GM19238 (cell line): ENCODE measurements around the gene SELENOI.
"Not testable (repeated sequence)": the region's sequence is repeated elsewhere in the genome, so short reads cannot be mapped to it uniquely, and the experiment has no call there.

Experiments
- DNase-seq: peaks from one replicate; pipeline ENCODE4 v3.0.0; 2011; ENCODE audit warnings: low spot score; ENCODE audit not compliant: insufficient read length

SELENOI gene

GRCh38 chr2:26356771-26357170, 10.8 kb downstream of the SELENOI start:
- no peak for DNase-seq

DNA sequence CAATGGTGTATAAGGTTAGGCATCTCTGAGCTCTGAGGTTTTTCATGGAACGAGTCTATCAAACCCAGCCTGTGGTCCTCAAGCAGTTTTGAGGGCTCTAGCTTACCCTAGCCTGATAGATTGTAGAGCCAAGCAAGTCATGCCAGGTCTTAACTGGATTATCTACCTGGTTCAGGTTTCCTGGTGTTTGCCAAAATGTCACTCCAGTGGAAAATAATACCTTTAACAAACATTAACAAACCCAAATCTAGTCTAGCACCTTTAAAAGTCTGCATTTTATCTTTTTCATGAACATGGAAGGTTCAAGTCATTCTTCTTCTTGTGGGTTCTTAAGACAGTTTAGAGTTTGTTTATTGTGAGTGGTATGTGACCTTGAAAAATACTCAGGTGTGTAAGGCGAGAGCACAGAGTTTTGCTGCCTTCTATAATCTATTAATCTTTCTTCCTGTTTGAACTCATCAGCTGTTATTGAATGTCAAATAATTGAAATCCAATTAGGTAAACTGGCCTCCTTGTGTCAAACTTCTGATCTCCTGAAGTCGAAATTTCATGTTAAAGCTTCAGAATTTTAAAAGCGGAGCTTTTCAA, 14.0 kb downstream of the SELENOI start:
- DNase-seq = no peak

DNA sequence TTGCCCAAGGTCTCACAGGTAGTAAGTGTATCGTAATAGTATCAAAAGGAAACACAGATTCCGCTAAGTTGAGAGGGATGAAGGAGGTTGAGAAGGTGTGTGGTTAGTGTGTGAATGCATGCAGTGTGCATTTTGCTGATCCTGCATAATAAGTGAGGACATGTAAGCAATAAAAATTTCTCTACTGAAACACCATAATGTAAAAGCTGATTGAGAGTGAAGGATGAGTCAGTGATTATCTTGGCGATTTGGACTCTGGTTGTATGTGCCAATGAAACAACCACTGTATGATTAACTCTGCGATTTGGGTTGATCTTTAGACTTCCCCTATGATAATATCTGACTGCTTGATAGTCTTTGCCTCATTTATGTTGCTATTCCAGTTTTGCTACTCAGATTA, 17.4 kb downstream of the SELENOI start:
- no peak for DNase-seq

GRCh38 chr2:26363958-26364357, 18.0 kb downstream of the SELENOI start:
- DNase-seq = no peak

GRCh38 chr2:26364669-26365068, 18.7 kb downstream of the SELENOI start:
- DNase-seq = no peak

DNA sequence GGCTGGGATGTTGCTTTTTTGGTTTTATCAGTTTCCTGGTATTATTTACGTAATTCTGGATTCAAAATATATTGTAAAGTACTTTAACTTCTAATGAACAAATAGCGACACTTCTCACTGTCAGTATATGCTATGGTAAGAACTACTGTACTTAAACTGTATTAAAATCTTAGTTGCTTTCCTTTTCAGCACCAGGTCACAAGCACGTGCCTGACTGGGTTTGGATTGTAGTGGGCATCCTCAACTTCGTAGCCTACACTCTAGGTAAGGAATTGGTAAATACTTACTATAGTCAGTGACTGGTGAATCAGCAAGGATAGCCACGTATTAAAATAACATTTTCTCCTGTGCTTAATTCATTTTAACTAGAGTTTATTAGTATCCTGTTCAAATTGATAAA, 21.0 kb downstream of the SELENOI start:
- DNase-seq = no peak

GRCh38 chr2:26369664-26370063, 23.7 kb downstream of the SELENOI start:
- DNase-seq = not testable (repeated sequence)

GRCh38 chr2:26370909-26371308, 25.0 kb downstream of the SELENOI start:
- not testable (repeated sequence) for DNase-seq

GRCh38 chr2:26376799-26377198, 30.9 kb downstream of the SELENOI start:
- DNase-seq = no peak

- DNase-seq = no peak
Observed at GRCh38 chr2:26380281-26380680, 34.3 kb downstream of the SELENOI start.

GRCh38 chr2:26382564-26382963, 36.6 kb downstream of the SELENOI start:
- no peak for DNase-seq

GRCh38 chr2:26384183-26384582, 38.2 kb downstream of the SELENOI start:
- no peak for DNase-seq

DNA sequence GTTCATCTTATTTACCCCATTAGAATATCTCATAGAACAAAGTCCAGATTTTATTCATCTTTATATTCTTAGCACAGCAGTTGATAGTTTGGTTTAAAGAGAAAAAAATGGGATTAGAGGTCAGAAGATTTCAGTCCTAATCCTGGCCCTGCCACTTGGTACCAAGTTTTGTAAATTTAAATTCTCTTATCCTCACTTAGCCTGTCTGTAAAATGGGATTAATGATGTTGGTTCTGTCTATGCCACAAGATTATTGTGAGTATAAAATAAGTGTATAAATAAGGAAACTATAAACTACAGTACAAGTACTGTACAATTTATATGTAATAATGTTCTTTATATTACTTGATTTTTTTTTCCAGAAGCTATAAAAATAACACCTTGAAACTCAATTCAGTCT, 38.7 kb downstream of the SELENOI start:
- DNase-seq = no peak

DNA sequence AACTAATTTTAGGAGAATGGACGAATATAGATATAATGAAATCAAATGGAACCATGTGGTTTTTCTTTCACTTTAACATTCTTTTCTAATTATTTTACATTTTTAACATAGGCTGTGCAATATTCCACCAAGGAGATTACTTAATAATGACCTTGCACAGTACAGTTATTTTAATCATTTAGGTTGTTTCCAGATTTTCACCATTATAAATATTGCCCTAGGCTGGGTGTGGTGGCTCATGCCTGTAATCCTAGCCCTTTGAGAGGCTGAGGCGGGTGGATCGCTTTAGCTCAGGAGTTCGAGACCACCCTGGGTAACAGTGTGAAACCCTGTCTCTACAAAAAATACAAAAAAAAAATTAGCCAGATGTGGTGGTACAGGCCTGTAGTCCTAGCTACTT, 41.2 kb downstream of the SELENOI start:
- no peak for DNase-seq

DNA sequence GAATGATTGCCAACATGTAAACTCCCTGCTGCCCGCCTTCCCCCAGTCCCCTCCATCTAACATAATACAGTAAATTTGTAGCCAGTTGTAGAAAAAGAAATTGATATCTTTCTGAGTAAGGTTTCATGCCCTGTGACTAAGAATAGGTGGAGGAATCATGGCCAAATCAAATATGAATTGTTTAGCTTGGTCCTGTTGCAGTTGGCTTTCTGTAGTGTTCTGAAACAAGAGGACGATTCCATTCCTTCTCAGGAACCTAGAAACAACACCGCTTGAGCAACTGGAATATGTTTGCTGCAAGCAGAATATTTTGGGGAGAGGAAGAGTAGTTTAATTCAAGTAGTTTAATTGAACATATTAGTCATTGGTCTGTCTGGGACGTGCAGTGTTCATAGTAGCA, 48.8 kb downstream of the SELENOI start:
- DNase-seq = no peak

- DNase-seq = no peak
Observed at GRCh38 chr2:26395394-26395793, 49.5 kb downstream of the SELENOI start.

GRCh38 chr2:26396734-26397298, 50.9 kb downstream of the SELENOI start:
- DNase-seq = no peak

- DNase-seq = no peak
Observed at GRCh38 chr2:26399771-26400376, 53.9 kb downstream of the SELENOI start.

DNA sequence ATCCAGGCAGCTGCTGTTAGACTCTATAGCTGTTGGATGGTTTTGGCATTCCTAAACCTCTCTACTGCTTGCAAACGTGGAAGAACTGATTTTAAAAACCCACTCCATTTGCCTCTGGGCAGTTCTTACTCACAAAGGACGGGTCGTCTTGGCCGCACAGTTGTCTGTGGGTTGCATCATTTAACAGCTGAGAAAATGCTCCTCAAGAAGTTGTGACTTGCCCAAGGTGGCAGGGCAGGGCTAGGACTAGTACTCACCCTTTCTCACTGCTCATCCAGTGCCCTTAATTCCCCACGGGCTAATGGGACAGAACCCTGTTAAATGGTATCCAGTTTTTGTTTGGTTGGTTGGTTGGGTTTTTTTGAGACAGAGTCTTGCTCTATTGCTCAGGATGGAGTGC, 54.8 kb downstream of the SELENOI start:
- no peak for DNase-seq

DNA sequence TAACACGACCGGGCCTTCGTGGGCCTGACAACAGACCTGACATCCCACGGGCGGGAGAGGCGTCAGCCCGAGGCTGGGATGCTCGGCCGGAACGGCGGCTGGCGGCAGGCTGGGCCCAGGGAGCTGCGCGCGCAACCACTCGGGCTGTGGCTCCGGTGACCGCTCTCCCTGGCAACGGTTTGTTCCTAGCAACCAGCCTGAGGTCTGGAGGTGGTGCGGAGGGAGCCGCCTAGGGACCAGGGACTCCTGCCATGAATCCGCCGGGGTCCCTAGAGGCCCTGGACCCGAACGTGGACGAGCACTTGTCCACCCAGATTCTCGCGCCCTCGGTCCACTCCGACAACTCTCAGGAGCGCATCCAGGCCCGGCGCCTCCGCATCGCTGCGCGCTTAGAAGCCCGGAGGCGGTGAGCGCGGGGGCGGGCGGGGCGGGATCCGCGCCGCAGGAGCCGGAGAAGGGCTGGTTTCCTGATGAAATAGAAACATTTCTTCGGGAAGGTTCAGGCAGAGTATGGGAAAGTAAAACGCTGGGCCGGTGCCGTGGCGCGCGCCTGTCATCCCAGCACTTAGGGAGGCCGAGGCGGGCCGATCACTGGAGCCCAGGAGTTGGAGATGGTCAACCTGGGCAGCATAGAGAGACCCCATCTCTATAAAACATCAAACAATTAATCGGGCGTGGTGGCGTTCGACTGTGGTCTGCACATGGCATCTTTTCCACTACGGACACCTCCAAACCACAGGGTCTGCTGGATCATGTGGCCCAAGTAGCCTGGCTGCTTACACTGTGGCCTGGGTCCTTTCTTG, 56.0 kb downstream of the SELENOI start, which contains the start of gene DRC1:
DRC1 (plus strand) TSS at position 182 of the 803 bp plus-strand sequence; CDS start at position 252, 70 bp downstream.
- peak; percentile 27 for DNase-seq

GRCh38 chr2:26407526-26407925, 61.6 kb downstream of the SELENOI start:
- no peak for DNase-seq

DNA sequence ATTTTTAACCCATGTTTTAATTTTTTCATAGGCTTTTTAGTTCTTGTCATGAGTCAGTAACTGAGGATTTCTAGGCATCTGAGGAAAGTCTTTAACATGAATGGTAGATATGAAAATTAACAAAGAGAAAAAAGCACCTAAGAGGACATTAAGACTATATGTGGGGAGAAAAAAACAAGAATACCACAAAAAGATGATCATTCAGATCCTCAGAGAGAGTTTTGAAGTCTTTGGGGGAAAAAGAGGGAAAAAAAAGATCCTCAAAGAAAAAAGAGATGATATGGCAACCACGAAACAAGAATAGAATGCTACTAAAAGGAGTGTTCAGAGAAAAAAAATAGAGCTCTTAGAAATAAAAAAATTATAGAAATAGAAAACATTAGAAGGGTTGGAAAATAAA, 63.8 kb downstream of the SELENOI start:
- DNase-seq = no peak
